ENCODE data around the gene VPREB3.

VPREB3 gene

GRCh38 chr22:23764899-23765881 lies 11.0 kb upstream of the VPREB3 start:
- no peak for DNase-seq (ENCODE audit: low read depth in 2 of 2)

- no peak for DNase-seq (ENCODE audit: low read depth in 2 of 2)
These were observed 9.7 kb upstream of the VPREB3 start for GRCh38 chr22:23763954-23764353.

- DNase-seq (ENCODE audit: low read depth in 2 of 2): peak; percentile 49 to 57
These were observed 9.3 kb upstream of the VPREB3 start for GRCh38 chr22:23763579-23763945.

- no peak for DNase-seq (ENCODE audit: low read depth in 2 of 2)
These were observed 8.8 kb upstream of the VPREB3 start, which contains the start of gene C22orf15 for GRCh38 chr22:23762842-23763578. Gene C22orf15, plus strand, starts transcription at chr22:23762990. Its CDS starts 317 bp downstream, at chr22:23763307.

GRCh38 chr22:23760056-23760455 lies 5.8 kb upstream of the VPREB3 start:
- no peak for DNase-seq (ENCODE audit: low read depth in 2 of 2)

GRCh38 chr22:23759566-23759965 lies 5.3 kb upstream of the VPREB3 start:
- no peak for DNase-seq (ENCODE audit: low read depth in 2 of 2)

- no peak for DNase-seq (ENCODE audit: low read depth in 2 of 2)
These were observed 2.7 kb upstream of the VPREB3 start for GRCh38 chr22:23756891-23757290.

- no peak for DNase-seq (ENCODE audit: low read depth in 2 of 2)
These were observed 1.5 kb upstream of the VPREB3 start for GRCh38 chr22:23755711-23756110.

- DNase-seq (ENCODE audit: low read depth in 2 of 2): no peak
These were observed 883 bp upstream of the VPREB3 start for GRCh38 chr22:23754980-23755636.

- DNase-seq (ENCODE audit: low read depth in 2 of 2): no peak
These were observed 840 bp downstream of the VPREB3 start for GRCh38 chr22:23753385-23753784.

GRCh38 chr22:23752750-23753149 lies 1.5 kb downstream of the VPREB3 start:
- DNase-seq (ENCODE audit: low read depth in 2 of 2): no peak

- no peak for DNase-seq (ENCODE audit: low read depth in 2 of 2)
These were observed 2.0 kb downstream of the VPREB3 start for GRCh38 chr22:23752090-23752691.

GRCh38 chr22:23751441-23751996 lies 2.7 kb downstream of the VPREB3 start:
- DNase-seq (ENCODE audit: low read depth in 2 of 2): no peak

GRCh38 chr22:23750714-23751440 lies 3.3 kb downstream of the VPREB3 start, which contains the start of gene ZNF70:
Gene ZNF70, minus strand, starts transcription at chr22:23751112. Its CDS starts 5,972 bp downstream, at chr22:23745140.
- peak; percentile 76 to 82 for DNase-seq (ENCODE audit: low read depth in 2 of 2)

- no peak for DNase-seq (ENCODE audit: low read depth in 2 of 2)
These were observed 3.9 kb downstream of the VPREB3 start for GRCh38 chr22:23750367-23750713.

GRCh38 chr22:23749841-23750301 lies 4.4 kb downstream of the VPREB3 start:
- no peak for DNase-seq (ENCODE audit: low read depth in 2 of 2)

GRCh38 chr22:23745791-23746190 lies 8.4 kb downstream of the VPREB3 start:
- no peak for DNase-seq (ENCODE audit: low read depth in 2 of 2)

- no peak for DNase-seq (ENCODE audit: low read depth in 2 of 2)
These were observed 9.7 kb downstream of the VPREB3 start for GRCh38 chr22:23744485-23744884.

- DNase-seq (ENCODE audit: low read depth in 2 of 2): no peak
These were observed 10.2 kb downstream of the VPREB3 start for GRCh38 chr22:23744001-23744400.

GRCh38 chr22:23743303-23743705 lies 10.9 kb downstream of the VPREB3 start:
- no peak for DNase-seq (ENCODE audit: low read depth in 2 of 2)
